Astrocyte of the cerebellum (primary cell): ENCODE data around the gene STK24.

Experiments used
- DNase-seq: peaks from one replicate; pipeline ENCODE4 v3.0.0-alpha.2; 2011; ENCODE audit warnings: low read depth
- H3K4me3 ChIP-seq: 2 replicates; pipeline ENCODE4 v1.5.1; 2011; ENCODE audit warnings: mild to moderate bottlenecking, low read depth, low read length, moderate library complexity
- CTCF ChIP-seq: IDR thresholded peaks from 2 replicates; pipeline ENCODE4 v1.5.1; 2012; ENCODE audit warnings: low read length, low read depth, moderate library complexity, mild to moderate bottlenecking; ENCODE audit errors: missing control alignments
- in situ Hi-C: cut with HindIII; loops from 2 replicates; pipeline ENCODE4 v1.10.0; 2017; ENCODE audit warnings: low sequenced_read_pairs

Gene STK24

GRCh38 chr13:98565726-98566565, 11.0 kb downstream of the STK24 start:
- in situ Hi-C loops, result no loop called here
- DNase-seq, result no peak
- no peak overlapping the region for H3K4me3 ChIP-seq
- no peak for TF ChIP-seq CTCF

GRCh38 chr13:98564204-98564603, 12.7 kb downstream of the STK24 start:
- in situ Hi-C loops, result no loop called here
- DNase-seq, result no peak
- H3K4me3 ChIP-seq, result no peak overlapping the region
- TF ChIP-seq CTCF, result no peak

GRCh38 chr13:98563071-98563470, 13.8 kb downstream of the STK24 start:
- in situ Hi-C loops, result no loop called here
- no peak for DNase-seq
- no peak overlapping the region for H3K4me3 ChIP-seq
- no peak for TF ChIP-seq CTCF

- in situ Hi-C loops, result no loop called here
- no peak for TF ChIP-seq CTCF
- DNase-seq, result no peak
- H3K4me3 ChIP-seq, result no peak overlapping the region
Observed at GRCh38 chr13:98559169-98559568, 17.7 kb downstream of the STK24 start.

DNA sequence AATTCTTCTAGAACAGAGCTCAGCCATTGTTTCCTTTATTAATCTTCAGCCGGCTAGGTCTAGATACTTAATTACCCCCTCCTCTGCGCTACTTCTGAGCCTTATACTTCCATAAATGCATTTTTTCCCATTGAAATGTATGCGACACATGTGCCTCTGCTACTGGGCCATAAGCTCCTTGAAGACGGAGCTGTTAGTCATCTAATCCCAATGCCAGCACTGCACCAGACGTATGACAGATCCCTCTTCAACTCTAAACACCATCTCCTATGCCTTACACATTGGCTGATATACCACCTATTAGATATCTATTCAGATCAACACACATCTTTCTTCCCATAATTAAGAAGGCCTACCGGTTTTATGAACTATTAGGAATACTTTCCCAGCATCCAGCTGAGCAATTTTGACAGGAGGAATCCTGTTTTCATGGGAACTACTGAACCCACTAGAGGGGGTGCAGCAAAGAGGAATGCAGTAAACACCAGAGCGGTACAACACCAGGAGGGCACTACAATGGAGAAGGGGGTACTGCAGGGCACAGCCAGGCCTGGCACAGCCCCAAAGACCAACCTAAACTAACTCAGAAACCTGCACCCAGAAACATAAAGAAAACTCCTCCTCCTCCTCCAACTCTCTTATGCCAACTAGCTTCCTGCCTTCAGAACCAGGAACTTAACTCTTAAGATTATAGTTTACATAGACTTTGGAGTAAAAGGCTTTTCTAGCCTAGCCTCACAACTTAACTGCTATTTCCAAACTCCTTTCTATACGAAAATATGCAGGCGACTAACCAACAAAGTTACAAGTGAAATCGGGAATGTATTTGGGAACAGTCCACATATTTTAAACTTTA, 18.7 kb downstream of the STK24 start:
- in situ Hi-C loops, result no loop called here
- no peak for DNase-seq
- no peak overlapping the region for H3K4me3 ChIP-seq
- no peak for TF ChIP-seq CTCF

GRCh38 chr13:98556968-98557631, 19.8 kb downstream of the STK24 start:
- in situ Hi-C loops, result no loop called here
- no peak overlapping the region for H3K4me3 ChIP-seq
- no peak for DNase-seq
- no peak for TF ChIP-seq CTCF
